ENCODE data around the gene SBK3. TPM values are rescaled to one million over a fixed set of nuclear protein-coding genes. Genes with fewer than 3 reads are reported as not detected.
"Not testable (repeated sequence)": the region's sequence is repeated elsewhere in the genome, so short reads cannot be mapped to it uniquely, and the experiment has no call there.

The SBK3 gene
- total RNA-seq, 1 donor from 2014 or later, result not detected

DNA sequence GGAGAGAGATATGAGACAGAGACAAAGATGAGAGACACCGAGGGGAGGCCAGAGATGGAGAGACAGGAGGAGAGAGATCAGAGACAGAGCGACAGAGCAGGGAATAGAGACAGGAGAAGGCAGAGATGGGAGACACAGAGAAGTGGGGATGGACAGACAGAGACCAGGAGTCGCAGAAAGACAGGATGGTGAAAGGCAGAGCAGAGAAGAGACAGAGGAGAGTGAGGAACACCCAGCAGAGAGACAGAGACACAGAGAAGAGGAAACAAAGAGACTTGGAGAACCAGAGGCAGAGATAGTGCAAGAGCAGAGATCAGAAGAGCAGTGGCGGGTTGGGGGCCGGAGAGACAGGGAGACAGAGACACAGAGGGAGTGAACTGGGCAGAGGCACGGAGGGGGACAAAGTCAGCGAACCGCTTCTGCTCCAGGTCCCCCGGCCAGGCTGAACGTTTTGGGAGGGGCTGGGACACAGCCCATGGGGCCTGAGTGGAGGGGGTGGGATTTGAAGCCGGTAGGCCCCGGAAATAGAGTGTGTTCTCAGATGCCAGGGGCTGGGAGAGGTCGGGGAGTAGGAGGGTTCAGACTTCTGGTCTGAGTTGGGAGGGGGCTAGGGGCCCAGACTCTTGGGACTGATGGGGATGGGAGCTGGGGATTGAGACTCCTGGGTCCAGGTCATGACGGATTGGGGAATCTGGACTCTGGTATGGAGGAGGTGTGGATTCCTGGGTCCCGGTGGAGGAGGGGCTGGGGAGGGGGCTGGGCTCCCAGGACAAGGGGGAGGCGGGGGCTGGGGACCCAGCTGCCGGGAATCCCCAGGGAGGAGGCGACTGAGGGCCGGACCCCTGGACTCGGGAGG lies 34.7 kb upstream of the SBK3 start:
- TF ChIP-seq POLR2AphosphoS5 (IDR thresholded peaks at IDR 0.05; ENCODE audit: insufficient read depth in 1 of 2, low read depth in 1 of 2) (no peak), POLR2A (IDR thresholded peaks at IDR 0.05) (no peak)
- TF ChIP-seq, protein P1, sequence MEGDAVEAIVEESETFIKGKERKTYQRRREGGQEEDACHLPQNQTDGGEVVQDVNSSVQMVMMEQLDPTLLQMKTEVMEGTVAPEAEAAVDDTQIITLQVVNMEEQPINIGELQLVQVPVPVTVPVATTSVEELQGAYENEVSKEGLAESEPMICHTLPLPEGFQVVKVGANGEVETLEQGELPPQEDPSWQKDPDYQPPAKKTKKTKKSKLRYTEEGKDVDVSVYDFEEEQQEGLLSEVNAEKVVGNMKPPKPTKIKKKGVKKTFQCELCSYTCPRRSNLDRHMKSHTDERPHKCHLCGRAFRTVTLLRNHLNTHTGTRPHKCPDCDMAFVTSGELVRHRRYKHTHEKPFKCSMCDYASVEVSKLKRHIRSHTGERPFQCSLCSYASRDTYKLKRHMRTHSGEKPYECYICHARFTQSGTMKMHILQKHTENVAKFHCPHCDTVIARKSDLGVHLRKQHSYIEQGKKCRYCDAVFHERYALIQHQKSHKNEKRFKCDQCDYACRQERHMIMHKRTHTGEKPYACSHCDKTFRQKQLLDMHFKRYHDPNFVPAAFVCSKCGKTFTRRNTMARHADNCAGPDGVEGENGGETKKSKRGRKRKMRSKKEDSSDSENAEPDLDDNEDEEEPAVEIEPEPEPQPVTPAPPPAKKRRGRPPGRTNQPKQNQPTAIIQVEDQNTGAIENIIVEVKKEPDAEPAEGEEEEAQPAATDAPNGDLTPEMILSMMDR (IDR thresholded peaks at IDR 0.05), result no peak
- H3K4me1 ChIP-seq, result peaks cover 23% of the 10 kb centered on the region
- H3K27me3 ChIP-seq, result no peaks in the 10 kb centered on the region
- H3K36me3 ChIP-seq, result peaks cover 0 to 7% of the 10 kb centered on the region in 2 donors
- no peak for DNase-seq (ENCODE audit: extremely low spot score in 2 of 2)
- H3K27ac ChIP-seq, result peak overlapping the region; percentile 96
- H3K4me3 ChIP-seq, result peak overlapping the region; percentile 96
- intact Hi-C loops (cut with DNase I), result no loop called here
- H3K9me3 ChIP-seq, result no peaks in the 10 kb centered on the region

- peaks cover 23% of the 10 kb centered on the region for H3K4me1 ChIP-seq
- H3K9me3 ChIP-seq, result no peaks in the 10 kb centered on the region
- intact Hi-C loops (cut with DNase I), result no loop called here
- H3K27me3 ChIP-seq, result no peaks in the 10 kb centered on the region
- H3K36me3 ChIP-seq, result peaks cover 0 to 7% of the 10 kb centered on the region in 2 donors
- TF ChIP-seq POLR2AphosphoS5 (IDR thresholded peaks at IDR 0.05; ENCODE audit: insufficient read depth in 1 of 2, low read depth in 1 of 2) (no peak), POLR2A (IDR thresholded peaks at IDR 0.05) (no peak)
- TF ChIP-seq, protein P1 (IDR thresholded peaks at IDR 0.05), result no peak
- DNase-seq (ENCODE audit: extremely low spot score in 2 of 2), result no peak
- H3K27ac ChIP-seq, result no peak overlapping the region
- H3K4me3 ChIP-seq, result peak overlapping the region; percentile 96
Observed at GRCh38 chr19:55578761-55579747, 33.7 kb upstream of the SBK3 start.

DNA sequence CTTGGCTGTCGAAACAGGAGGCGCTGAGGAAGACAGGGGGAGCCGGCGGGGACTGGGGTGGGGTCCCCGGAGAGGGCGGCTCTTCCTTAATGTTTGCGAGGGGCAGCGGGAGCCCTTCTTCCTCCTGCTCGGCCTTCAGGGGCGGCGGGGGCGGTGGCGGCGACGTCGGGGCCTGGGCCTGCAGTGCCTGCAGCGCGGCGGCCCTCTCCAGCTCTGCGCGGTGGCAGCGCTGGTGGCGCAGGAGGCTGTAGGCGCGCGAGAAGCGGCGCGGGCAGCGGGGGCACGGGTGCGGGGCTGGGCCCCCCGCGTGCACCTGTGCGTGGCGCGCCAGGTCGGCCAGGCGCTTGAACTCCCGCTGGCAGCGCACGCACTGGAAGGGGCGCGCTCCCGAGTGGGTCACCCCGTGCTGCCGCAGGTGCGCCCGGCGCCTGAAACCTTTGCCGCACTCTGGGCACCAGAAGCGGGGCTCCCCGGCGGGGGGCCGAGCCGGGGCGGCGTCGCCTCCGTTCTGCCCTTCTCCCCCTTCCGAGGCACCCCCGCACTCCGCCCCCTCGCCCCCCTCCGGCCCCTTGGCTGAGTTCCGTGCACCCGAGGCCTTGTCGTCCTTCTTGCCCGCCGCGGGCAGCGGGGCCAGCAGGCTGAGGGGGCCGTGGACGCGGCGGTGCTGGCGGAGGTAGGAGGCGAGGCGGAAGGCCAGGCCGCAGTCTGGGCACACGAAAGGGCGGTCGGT lies 32.9 kb upstream of the SBK3 start:
- H3K36me3 ChIP-seq, result peaks cover 0 to 7% of the 10 kb centered on the region in 2 donors
- H3K9me3 ChIP-seq, result no peaks in the 10 kb centered on the region
- intact Hi-C loops (cut with DNase I), result no loop called here
- TF ChIP-seq POLR2AphosphoS5 (IDR thresholded peaks at IDR 0.05; ENCODE audit: insufficient read depth in 1 of 2, low read depth in 1 of 2) (no peak), POLR2A (IDR thresholded peaks at IDR 0.05) (no peak)
- TF ChIP-seq, protein P1 (IDR thresholded peaks at IDR 0.05), result no peak
- no peak for DNase-seq (ENCODE audit: extremely low spot score in 2 of 2)
- no peaks in the 10 kb centered on the region for H3K27me3 ChIP-seq
- peaks cover 23% of the 10 kb centered on the region for H3K4me1 ChIP-seq
- no peak overlapping the region for H3K27ac ChIP-seq
- H3K4me3 ChIP-seq, result no peak overlapping the region

GRCh38 chr19:55576746-55577145 lies 31.4 kb upstream of the SBK3 start:
- intact Hi-C loops (cut with DNase I), result no loop called here
- H3K36me3 ChIP-seq, result peaks cover 0 to 7% of the 10 kb centered on the region in 2 donors

DNA sequence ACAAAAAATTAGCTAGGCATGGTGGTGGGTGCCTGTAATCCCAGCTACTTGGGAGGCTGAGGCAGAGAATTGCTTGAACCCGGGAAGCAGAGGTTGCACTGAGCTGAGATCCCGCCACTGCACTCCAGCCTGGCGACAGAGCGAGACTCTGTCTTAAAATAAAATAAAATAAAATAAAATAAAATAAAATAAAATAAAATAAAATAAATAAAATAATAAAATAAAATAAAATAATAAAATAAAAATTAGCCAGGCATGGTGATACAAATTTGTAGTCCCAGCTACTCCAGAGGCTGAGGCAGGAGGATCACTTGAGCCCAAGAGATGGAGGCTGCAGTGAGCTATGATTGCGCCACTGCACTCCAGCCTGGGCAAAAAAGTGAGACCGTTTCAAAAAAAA lies 28.6 kb upstream of the SBK3 start:
- H3K4me3 ChIP-seq; H3K4me1 ChIP-seq; intact Hi-C loops (cut with DNase I); H3K36me3 ChIP-seq; H3K9me3 ChIP-seq; DNase-seq (ENCODE audit: extremely low spot score in 2 of 2); H3K27ac ChIP-seq; H3K27me3 ChIP-seq: not testable (repeated sequence)

More at GRCh38 chr19:55576746-55577145, 31.4 kb upstream of the SBK3 start:
- TF ChIP-seq POLR2AphosphoS5 (IDR thresholded peaks at IDR 0.05; ENCODE audit: insufficient read depth in 1 of 2, low read depth in 1 of 2) (no peak), POLR2A (IDR thresholded peaks at IDR 0.05) (no peak)
- TF ChIP-seq, protein P1 (IDR thresholded peaks at IDR 0.05), result no peak
- Histone ChIP-seq H3K4me1 (peaks cover 21% of the 10 kb centered on the region), H3K27ac (no peak overlapping the region), H3K27me3 (no peaks in the 10 kb centered on the region), H3K9me3 (no peaks in the 10 kb centered on the region), H3K4me3 (no peak overlapping the region)
- no peak for DNase-seq (ENCODE audit: extremely low spot score in 2 of 2)

GRCh38 chr19:55569477-55569876 lies 24.1 kb upstream of the SBK3 start:
- H3K36me3 ChIP-seq; H3K4me1 ChIP-seq; H3K9me3 ChIP-seq; H3K27me3 ChIP-seq; DNase-seq (ENCODE audit: extremely low spot score in 2 of 2); intact Hi-C loops (cut with DNase I); H3K4me3 ChIP-seq; H3K27ac ChIP-seq: not testable (repeated sequence)
